Glomerular visceral epithelial cell (primary cell): Measurements from ENCODE around the gene CEMIP.
A peak's percentile ranks its signal among the peaks of the same experiment; 100 is the strongest.

ENCODE experiments used
- DNase-seq: peaks from one replicate; pipeline ENCODE4 v3.0.0-alpha.2; 2016; ENCODE audit errors: extremely low spot score

The CEMIP gene, protein sequence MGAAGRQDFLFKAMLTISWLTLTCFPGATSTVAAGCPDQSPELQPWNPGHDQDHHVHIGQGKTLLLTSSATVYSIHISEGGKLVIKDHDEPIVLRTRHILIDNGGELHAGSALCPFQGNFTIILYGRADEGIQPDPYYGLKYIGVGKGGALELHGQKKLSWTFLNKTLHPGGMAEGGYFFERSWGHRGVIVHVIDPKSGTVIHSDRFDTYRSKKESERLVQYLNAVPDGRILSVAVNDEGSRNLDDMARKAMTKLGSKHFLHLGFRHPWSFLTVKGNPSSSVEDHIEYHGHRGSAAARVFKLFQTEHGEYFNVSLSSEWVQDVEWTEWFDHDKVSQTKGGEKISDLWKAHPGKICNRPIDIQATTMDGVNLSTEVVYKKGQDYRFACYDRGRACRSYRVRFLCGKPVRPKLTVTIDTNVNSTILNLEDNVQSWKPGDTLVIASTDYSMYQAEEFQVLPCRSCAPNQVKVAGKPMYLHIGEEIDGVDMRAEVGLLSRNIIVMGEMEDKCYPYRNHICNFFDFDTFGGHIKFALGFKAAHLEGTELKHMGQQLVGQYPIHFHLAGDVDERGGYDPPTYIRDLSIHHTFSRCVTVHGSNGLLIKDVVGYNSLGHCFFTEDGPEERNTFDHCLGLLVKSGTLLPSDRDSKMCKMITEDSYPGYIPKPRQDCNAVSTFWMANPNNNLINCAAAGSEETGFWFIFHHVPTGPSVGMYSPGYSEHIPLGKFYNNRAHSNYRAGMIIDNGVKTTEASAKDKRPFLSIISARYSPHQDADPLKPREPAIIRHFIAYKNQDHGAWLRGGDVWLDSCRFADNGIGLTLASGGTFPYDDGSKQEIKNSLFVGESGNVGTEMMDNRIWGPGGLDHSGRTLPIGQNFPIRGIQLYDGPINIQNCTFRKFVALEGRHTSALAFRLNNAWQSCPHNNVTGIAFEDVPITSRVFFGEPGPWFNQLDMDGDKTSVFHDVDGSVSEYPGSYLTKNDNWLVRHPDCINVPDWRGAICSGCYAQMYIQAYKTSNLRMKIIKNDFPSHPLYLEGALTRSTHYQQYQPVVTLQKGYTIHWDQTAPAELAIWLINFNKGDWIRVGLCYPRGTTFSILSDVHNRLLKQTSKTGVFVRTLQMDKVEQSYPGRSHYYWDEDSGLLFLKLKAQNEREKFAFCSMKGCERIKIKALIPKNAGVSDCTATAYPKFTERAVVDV (N-terminal part only)

DNA sequence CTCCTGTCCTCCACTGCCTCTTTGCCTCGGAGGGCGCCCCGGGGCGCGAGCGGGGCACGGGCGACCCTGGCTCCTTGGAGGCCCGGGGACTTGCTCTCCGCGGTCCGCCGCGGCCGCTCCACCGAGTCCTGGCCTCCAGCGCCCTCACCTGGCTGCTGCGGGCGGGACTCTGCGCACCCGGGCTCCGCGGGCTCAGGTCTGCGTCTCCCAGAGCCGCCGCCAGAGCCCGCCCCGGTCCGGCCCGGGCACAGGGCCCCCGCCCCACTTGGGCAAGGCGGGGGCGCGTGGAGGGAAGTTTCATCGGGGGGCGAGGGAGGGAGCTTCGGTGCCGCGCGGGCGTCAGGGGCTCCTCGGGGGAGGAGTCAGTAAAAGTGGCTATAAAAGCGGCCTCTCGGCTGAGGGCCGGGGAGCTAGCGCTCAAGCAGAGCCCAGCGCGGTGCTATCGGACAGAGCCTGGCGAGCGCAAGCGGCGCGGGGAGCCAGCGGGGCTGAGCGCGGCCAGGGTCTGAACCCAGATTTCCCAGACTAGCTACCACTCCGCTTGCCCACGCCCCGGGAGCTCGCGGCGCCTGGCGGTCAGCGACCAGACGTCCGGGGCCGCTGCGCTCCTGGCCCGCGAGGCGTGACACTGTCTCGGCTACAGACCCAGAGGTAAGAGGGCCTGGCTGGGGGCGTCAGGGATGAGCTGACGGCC lies at the start of gene CEMIP:
CEMIP (plus strand) TSS at position 407 of the 694 bp plus-strand sequence. CDS start 94,510 bp downstream, outside the sequence.
- DNase-seq: peak; percentile 76

DNA sequence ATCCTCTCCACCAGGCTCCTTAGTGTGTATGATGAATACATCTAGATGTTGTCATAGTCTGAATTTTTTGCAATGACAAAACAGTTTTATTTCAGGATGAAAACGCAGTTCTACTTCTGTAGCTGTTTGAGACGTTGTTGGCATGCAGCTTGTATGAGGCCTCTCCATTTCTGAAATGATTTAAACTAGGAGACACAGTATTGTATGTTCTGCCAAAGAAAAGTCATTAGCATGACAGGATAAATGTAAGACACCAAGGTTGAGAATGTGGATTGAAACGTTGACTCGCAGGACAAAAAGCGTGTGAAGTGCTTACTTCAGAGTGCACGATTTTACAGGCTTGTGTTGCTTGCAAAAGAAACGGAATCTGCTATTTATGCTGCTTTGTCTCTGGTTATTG lies 48.8 kb upstream of the CEMIP start:
- DNase-seq: no peak

DNA sequence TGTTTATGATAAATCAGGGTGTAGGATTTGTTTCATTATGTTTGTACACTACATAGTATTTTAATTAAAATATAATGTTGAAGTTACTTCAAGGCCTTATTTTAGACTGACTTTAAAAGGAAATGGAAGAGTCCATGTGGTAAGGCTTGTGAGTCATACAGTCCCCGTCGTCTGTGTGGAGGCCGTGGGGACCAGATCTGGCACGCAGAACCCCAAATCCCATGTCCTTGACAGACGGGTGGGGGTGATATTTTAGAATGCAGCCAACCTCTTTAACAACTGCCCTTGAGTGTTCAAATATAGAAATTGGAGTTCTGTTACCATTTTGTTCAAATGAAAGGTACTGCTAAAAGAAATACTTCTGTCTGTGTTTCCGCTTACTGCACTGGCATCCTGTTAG lies 48.2 kb upstream of the CEMIP start:
- no peak for DNase-seq

DNA sequence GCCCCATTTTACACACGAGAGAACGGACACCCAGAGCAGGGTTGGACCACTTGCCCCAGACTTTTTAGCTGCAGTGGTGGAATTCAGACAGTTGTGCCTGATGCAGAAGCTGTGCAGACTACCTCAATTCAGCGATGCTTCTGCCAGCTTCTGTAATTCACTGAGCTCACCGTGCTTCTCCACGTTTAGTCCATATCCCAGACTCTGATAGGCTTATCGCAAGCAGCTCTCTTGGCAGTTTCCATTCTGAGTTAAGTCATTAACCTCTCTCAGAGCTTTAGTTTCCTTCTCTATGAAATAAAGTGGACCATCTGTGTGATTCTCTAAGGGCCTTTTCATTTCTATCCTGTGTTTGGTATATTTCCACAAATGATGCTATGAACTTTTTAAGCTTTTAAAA lies 47.0 kb upstream of the CEMIP start:
- DNase-seq: no peak

DNA sequence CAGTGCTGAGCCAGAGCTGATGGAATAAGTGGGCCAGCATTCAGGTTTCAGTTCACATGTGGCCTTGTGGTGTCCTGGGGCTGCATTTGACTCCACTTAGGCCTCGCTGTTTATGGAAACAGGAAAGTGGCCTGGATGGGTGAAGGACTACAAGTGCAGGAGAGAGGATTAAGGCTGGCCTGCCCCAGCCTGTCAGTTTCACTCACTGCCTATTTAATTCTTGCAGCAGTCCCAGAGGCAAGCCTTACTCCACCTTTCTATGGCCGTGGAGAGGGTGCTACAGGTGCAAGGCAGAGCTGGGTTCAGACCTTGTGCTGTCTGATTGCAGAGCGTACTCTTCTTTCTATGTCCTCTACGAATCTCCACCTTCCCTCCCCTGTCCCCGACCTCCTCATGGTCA lies 46.4 kb upstream of the CEMIP start:
- no peak for DNase-seq

DNA sequence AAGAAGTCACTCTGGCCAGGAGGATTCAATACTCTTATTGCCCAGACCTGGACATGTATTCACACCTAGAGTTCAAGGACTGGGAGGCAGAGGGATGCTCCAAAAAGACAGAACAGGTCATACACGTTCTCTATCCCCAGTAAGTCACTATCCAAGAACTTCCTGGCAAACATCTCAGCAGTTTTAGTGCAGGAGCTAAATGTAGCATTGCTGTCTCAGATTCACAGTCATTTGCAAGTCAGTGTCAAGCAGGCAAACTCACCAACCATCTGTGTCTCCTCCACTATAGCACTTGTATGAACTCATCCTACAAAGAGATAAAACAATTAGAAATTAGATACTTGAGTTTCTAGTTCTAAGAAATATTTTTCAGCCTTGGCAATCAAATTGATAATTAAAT lies 45.7 kb upstream of the CEMIP start:
- no peak for DNase-seq

DNA sequence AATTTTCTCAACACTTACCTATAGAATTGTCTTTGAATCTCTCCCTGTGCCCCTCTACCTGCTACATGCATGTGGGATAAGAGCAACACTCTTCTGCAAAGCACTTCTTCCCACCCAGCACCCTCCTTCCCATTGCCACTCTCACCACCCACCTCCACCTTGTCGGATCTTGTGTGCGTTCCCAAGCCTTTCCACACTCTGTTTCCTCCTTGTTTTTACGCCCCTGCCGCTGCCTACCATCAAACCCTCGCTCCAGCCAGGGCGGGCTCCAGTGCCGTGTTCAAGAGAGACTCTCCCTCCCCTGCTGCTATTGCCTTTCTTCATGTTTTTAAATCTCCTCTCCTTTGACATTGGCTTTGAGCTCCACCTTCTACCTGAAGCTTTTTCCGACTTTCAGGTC lies 43.8 kb upstream of the CEMIP start:
- DNase-seq: no peak

DNA sequence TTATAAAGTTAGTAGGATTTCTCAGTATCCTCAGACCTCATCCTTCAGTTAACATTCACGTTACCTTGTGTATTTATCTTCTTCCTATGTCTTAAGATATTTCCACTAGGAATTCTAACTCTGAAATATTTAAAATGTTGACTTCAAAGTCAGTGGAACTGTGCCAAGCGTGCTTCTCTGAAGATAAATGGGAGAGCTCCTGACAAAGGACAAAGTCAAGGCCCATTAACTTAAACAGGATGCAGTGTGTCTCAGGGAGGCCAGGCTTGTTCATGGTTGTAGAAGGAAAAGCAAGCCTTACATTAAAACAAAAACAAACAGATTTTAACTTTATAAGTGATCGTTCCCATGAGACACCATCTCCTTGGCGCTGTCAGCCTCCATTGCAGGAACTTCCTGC lies 42.6 kb upstream of the CEMIP start:
- DNase-seq: peak; percentile 3

DNA sequence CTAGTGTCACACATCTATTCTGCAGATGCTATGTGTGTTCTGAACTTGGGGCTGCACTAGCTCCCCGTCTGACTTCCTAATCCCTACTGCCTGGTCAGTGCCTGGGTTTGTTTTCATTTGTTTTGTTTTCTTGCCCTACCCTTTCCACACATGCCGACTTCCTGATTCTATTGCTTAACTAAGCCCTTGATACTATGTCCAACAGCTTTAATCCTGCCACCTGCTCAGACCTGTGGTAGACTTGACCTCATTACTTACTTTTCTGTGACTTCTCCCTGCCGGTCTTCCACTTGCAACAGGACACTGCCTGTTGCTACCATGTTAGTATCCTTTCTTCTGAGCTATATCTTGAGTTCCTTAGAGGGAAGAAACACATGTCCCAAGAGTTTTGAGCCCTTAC lies 39.3 kb upstream of the CEMIP start:
- no peak for DNase-seq

DNA sequence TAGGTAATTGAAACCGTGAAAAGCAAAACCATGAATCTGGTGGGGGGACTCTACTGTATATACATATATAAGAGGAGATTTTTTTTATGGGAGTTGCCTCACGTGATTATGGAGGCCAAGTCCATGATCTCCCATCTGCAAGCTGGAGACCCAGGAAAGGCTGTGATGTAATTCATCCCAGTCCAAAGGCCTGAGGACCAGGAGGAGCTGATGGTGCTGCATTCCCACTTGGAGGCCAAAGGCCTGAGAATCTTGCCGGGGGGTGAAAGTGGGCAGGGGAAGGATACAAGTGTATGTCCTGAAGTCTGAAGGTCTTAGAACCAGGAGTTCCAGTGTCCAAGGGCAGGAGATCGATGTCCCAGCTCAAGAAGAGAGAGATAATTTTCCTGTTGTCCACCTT lies 37.1 kb upstream of the CEMIP start:
- DNase-seq: no peak

DNA sequence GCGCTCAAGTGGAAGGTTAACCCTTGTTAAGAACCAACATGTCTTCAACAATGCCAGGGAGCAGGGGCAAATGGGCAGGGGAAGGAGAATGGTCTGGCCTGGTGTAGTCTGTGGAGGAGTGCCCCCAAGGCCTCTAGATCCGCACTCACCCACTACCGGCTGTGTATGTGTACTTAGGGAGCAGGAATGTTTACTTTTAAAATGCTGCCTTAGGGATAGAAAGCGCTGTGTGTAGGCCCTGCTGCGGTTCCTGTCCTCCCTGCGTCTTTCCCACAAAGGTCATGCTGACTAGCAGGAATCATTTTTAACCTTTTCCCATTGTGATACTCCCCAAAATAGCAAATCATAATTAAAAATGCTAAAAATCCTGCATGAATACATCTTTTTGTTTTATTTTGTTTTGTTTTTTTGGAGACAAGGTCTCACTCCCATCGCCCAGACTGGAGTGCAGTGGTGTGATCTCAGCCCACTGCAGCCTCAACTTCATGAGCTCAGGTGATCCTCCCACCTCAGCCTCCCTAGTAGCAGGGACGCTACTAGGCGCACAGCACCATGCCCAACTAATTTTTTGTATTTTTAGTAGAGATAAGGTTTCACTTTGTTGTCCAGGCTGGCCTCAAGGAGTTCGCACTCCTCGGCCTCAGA lies 35.9 kb upstream of the CEMIP start:
- DNase-seq: no peak

DNA sequence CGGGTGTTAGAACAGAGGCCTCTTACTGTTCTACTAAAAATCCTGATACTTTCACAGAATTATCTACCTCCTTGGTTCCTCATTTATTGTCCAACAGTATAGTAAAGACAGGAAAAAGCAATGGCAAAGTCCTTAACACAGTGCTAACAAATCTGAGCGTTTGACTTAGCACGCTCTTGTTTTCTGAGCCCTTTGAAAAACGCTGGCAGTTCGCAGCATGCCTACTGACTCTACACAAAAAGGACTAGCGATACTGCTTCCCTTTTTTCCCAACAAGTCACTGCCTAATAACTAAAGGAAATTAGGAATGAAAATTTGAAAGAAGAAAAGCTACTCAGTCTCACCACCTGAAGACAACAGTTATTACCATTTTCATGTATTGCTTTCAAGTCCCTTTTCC lies 34.8 kb upstream of the CEMIP start:
- DNase-seq: no peak

DNA sequence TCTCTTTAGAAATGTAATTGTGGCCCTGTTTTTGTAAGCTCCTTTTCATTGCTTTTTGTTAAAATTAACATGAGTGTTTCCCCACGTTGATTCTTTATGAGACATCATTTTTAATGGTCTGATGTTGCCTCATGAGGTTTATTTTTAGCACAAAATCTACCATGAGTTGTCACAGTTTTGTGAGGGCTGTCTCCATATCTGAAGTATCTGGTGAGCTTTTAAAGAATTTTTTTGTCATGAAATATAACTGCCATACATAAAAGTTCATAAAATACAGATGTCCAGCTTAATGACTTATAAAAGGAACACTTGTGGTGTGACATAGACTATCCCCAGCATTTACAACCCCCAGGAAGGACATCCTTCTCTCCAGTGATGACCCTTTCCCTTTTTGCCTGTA lies 34.3 kb upstream of the CEMIP start:
- no peak for DNase-seq

DNA sequence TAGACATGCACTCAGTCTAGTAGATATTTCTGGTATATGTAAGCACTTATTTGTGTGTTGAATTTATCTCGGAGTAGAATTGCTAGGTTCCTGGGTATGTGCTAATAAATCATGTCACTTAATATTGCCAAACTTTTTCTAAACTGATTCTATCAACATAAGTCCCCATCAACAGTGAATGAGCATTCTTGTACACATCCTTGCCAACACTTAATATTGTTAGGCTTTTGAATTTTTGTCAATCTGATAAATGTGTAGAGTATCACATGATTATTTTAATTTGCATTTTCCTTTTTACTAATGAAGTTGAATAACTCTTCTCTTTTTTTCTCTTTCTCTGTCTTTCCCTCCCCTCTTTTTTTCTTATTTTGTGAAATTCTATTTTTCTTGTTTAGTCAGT lies 33.3 kb upstream of the CEMIP start:
- no peak for DNase-seq

DNA sequence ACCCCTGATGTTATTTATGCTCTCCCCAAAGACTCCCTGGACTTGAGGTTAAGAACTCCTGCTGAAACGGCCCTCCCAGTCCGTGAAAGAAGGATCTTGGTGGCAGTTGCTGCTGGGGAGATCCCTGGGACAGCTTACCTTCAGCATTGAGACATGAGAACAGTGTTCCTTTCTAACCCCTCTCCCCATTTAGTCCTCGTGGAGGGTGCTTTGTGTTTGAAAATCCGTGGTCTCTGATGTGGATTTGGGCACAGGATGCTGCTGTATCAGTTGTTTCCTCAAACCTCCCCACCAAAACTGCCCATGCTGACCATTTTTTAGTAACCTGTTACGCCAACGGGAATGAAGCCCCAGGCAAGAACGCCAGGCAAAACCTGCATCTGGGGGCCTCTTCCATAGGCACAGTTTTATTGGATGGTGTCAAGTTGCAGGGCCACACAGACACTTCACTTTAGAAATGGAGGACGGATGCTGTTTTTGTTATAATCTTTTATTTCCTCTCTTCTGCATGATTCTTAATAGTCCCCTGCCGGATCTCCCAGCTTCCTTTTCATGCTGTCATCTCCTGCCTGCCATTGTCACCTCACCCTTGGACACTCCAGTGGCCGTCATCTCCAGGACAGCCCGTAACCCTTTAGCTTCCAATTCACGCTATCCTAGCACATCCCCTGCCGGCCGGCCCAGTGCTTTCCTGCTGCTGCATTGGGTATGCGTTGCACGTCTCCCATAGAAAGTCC lies 31.7 kb upstream of the CEMIP start:
- DNase-seq: no peak

DNA sequence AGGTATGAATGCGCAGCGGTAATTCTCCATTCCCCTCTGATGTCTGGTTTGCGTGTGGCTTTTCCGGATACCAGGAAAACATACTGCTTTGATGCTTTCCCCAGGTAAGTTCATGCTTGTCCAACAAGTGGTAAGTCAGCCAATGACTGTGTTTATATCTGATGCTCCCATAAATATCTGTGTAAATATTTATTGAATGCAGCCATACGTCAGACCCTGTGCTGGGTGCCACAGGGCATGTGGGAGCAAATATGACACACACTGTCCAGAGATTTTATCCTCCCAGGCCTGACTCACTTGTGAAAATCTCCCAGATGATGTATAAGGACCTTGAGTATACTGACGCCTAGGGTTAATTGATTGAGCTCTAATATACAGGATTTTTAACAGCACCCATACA lies 29.6 kb upstream of the CEMIP start:
- no peak for DNase-seq

DNA sequence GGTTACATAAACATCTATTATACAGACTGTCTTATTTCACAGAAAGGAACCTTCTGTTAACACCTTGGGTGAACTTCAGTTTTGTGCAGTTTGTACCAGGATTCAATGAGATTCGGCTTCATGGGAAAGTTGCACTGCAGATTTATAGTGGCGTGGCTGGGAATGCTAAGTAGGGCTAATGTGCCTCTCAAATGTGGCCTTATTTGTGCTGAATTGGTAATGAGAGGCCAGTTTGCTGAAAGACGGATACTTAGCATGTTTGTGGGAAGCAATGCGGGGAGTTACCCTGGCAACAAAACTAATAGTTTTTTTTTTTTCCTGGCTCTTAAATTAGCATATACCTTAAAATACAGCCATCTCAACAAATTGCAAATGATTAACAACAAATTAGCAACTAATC lies 28.6 kb upstream of the CEMIP start:
- DNase-seq: no peak

DNA sequence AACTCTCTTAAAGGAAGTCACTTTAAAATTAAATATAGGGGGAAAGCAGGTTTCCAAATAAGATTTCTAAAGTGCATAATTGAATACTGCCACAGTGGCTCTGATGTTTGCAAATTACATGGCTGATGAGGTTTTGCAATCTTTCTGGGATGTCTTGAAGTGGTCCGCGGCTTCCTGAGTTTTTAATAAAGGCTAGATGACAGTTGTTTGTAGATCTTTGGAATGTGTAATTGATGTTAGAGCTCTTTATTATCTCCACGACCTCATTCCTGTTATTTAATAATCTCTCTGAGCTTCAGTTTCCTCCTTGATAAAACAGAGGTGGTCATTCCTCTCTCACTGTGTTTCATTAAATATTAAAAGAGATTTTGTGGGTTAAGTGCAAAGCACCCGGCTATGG lies 27.0 kb upstream of the CEMIP start:
- DNase-seq: no peak

DNA sequence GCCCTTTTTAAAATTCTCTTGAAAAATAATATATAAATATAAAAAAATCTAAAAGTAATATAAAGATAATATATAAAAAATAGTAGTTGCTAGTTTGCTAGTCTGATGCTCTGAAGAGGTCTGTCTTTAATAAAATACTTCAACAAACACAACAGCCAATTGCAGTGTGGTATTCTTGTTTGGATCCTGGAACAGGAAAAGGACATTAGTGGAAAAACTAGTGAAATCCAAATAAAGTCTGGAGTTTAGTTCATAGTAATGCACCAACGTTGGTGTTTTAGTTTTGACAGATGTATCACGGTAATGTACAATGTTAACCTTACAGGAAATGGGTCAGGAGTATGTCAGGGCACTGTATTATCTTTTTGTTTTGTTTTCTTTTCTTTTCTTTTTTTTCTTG lies 26.0 kb upstream of the CEMIP start:
- DNase-seq: no peak

DNA sequence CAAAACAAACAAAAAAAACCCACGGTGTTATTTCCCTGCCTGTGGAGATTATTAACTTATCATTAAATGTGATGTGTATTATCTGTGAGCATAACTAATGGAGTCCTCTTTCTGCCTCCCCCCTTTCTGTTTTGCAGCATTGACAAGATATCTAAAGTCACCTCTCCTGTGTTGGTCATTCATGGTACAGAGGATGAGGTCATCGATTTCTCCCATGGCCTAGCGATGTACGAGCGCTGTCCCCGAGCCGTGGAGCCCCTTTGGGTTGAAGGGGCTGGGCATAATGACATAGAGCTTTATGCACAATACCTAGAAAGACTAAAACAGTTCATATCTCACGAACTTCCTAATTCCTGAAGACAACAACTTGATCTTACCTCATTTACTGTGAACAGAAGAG lies 25.2 kb upstream of the CEMIP start:
- no peak for DNase-seq

DNA sequence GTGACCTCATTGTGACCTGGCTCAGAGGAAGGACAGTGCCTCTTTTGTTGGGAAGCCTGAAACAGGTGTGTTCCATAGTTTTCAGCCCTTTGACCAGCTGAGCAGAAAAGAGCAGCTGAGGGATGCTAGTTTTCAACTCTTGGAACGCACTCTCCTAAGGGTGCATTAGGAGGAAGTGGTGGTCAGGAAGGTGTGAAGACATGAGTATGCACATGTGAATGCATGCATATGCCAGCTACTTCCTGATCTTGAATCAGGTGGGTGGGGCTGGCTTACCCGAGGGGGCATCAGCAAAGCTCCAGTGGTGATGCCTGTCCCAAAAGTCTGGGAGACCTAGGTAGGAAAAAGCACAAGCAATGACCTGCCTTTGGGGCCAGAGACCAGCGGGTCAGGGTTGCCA lies 23.3 kb upstream of the CEMIP start:
- no peak for DNase-seq
